Measurements from ENCODE around the gene CUX1.
"Not testable (repeated sequence)": the region's sequence is repeated elsewhere in the genome, so short reads cannot be mapped to it uniquely, and the experiment has no call there.

Gene CUX1

GRCh38 chr7:101819183-101819582, 1.8 kb downstream of the CUX1 start:
- peaks cover 32% of the 10 kb centered on the region for H3K4me1 ChIP-seq (ENCODE audit: control insufficient read depth, insufficient read depth, low read length)
- peak overlapping the region; percentile 82 for H3K4me3 ChIP-seq (ENCODE audit: low read length)
- no peaks in the 10 kb centered on the region for H3K27me3 ChIP-seq (replicated peaks; ENCODE audit: control insufficient read depth, insufficient read depth, low read length)
- H3K36me3 ChIP-seq (ENCODE audit: control insufficient read depth, insufficient read depth, low read length, severe bottlenecking) = no peaks in the 10 kb centered on the region
- DNase-seq (ENCODE audit: low read depth) = no peak
- no peak overlapping the region for H3K9ac ChIP-seq (ENCODE audit: low read length)
- H3K9me3 ChIP-seq (ENCODE audit: control insufficient read depth, low read length) = no peaks in the 10 kb centered on the region

- H3K36me3 ChIP-seq (ENCODE audit: control insufficient read depth, insufficient read depth, low read length, severe bottlenecking) = no peaks in the 10 kb centered on the region
- H3K9ac ChIP-seq (ENCODE audit: low read length) = no peak overlapping the region
- H3K9me3 ChIP-seq (ENCODE audit: control insufficient read depth, low read length) = no peaks in the 10 kb centered on the region
- H3K4me1 ChIP-seq (ENCODE audit: control insufficient read depth, insufficient read depth, low read length) = peaks cover 27% of the 10 kb centered on the region
- no peaks in the 10 kb centered on the region for H3K27me3 ChIP-seq (replicated peaks; ENCODE audit: control insufficient read depth, insufficient read depth, low read length)
- H3K4me3 ChIP-seq (ENCODE audit: low read length) = no peak overlapping the region
- no peak for DNase-seq (ENCODE audit: low read depth)
These were observed 2.6 kb downstream of the CUX1 start for GRCh38 chr7:101819913-101820522.

GRCh38 chr7:101820703-101821102, 3.3 kb downstream of the CUX1 start:
- Histone ChIP-seq H3K4me1 (ENCODE audit: control insufficient read depth, insufficient read depth, low read length) (peaks cover 27% of the 10 kb centered on the region), H3K9ac (ENCODE audit: low read length) (no peak overlapping the region), H3K36me3 (ENCODE audit: control insufficient read depth, insufficient read depth, low read length, severe bottlenecking) (no peaks in the 10 kb centered on the region), H3K9me3 (ENCODE audit: control insufficient read depth, low read length) (no peaks in the 10 kb centered on the region), H3K4me3 (ENCODE audit: low read length) (no peak overlapping the region), H3K27me3 (replicated peaks; ENCODE audit: control insufficient read depth, insufficient read depth, low read length) (no peaks in the 10 kb centered on the region)
- DNase-seq (ENCODE audit: low read depth) = peak; percentile 62

GRCh38 chr7:101822632-101823031, 5.2 kb downstream of the CUX1 start:
- not testable (repeated sequence) for H3K9ac ChIP-seq (ENCODE audit: low read length); H3K36me3 ChIP-seq (ENCODE audit: control insufficient read depth, insufficient read depth, low read length, severe bottlenecking); H3K27me3 ChIP-seq (replicated peaks; ENCODE audit: control insufficient read depth, insufficient read depth, low read length); DNase-seq (ENCODE audit: low read depth); H3K9me3 ChIP-seq (ENCODE audit: control insufficient read depth, low read length); H3K4me3 ChIP-seq (ENCODE audit: low read length)
- peaks cover 27% of the 10 kb centered on the region for H3K4me1 ChIP-seq (ENCODE audit: control insufficient read depth, insufficient read depth, low read length)

- no peak for DNase-seq (ENCODE audit: low read depth)
- Histone ChIP-seq H3K4me1 (ENCODE audit: control insufficient read depth, insufficient read depth, low read length) (peaks cover 25% of the 10 kb centered on the region), H3K9ac (ENCODE audit: low read length) (no peak overlapping the region), H3K36me3 (ENCODE audit: control insufficient read depth, insufficient read depth, low read length, severe bottlenecking) (no peaks in the 10 kb centered on the region), H3K4me3 (ENCODE audit: low read length) (no peak overlapping the region), H3K9me3 (ENCODE audit: control insufficient read depth, low read length) (no peaks in the 10 kb centered on the region), H3K27me3 (replicated peaks; ENCODE audit: control insufficient read depth, insufficient read depth, low read length) (no peaks in the 10 kb centered on the region)
These were observed 5.7 kb downstream of the CUX1 start for GRCh38 chr7:101823096-101823495.

- H3K36me3 ChIP-seq (ENCODE audit: control insufficient read depth, insufficient read depth, low read length, severe bottlenecking) = no peaks in the 10 kb centered on the region
- no peaks in the 10 kb centered on the region for H3K9me3 ChIP-seq (ENCODE audit: control insufficient read depth, low read length)
- H3K9ac ChIP-seq (ENCODE audit: low read length) = no peak overlapping the region
- peaks cover 20% of the 10 kb centered on the region for H3K4me1 ChIP-seq (ENCODE audit: control insufficient read depth, insufficient read depth, low read length)
- no peaks in the 10 kb centered on the region for H3K27me3 ChIP-seq (replicated peaks; ENCODE audit: control insufficient read depth, insufficient read depth, low read length)
- no peak for DNase-seq (ENCODE audit: low read depth)
- H3K4me3 ChIP-seq (ENCODE audit: low read length) = no peak overlapping the region
These were observed 6.2 kb downstream of the CUX1 start for GRCh38 chr7:101823596-101823995.

GRCh38 chr7:101824440-101824839, 7.0 kb downstream of the CUX1 start:
- no peak for DNase-seq (ENCODE audit: low read depth)
- H3K36me3 ChIP-seq (ENCODE audit: control insufficient read depth, insufficient read depth, low read length, severe bottlenecking) = no peaks in the 10 kb centered on the region
- H3K9me3 ChIP-seq (ENCODE audit: control insufficient read depth, low read length) = no peaks in the 10 kb centered on the region
- H3K4me3 ChIP-seq (ENCODE audit: low read length) = no peak overlapping the region
- no peak overlapping the region for H3K9ac ChIP-seq (ENCODE audit: low read length)
- peaks cover 12% of the 10 kb centered on the region for H3K4me1 ChIP-seq (ENCODE audit: control insufficient read depth, insufficient read depth, low read length)
- no peaks in the 10 kb centered on the region for H3K27me3 ChIP-seq (replicated peaks; ENCODE audit: control insufficient read depth, insufficient read depth, low read length)

GRCh38 chr7:101826081-101826835, 8.8 kb downstream of the CUX1 start:
- no peaks in the 10 kb centered on the region for H3K27me3 ChIP-seq (replicated peaks; ENCODE audit: control insufficient read depth, insufficient read depth, low read length)
- no peak overlapping the region for H3K9ac ChIP-seq (ENCODE audit: low read length)
- peaks cover 10% of the 10 kb centered on the region for H3K4me1 ChIP-seq (ENCODE audit: control insufficient read depth, insufficient read depth, low read length)
- no peaks in the 10 kb centered on the region for H3K36me3 ChIP-seq (ENCODE audit: control insufficient read depth, insufficient read depth, low read length, severe bottlenecking)
- DNase-seq (ENCODE audit: low read depth) = no peak
- no peak overlapping the region for H3K4me3 ChIP-seq (ENCODE audit: low read length)
- no peaks in the 10 kb centered on the region for H3K9me3 ChIP-seq (ENCODE audit: control insufficient read depth, low read length)

- no peaks in the 10 kb centered on the region for H3K9me3 ChIP-seq (ENCODE audit: control insufficient read depth, low read length)
- H3K27me3 ChIP-seq (replicated peaks; ENCODE audit: control insufficient read depth, insufficient read depth, low read length) = no peaks in the 10 kb centered on the region
- DNase-seq (ENCODE audit: low read depth) = no peak
- H3K4me1 ChIP-seq (ENCODE audit: control insufficient read depth, insufficient read depth, low read length) = peaks cover 5% of the 10 kb centered on the region
- no peak overlapping the region for H3K4me3 ChIP-seq (ENCODE audit: low read length)
- no peak overlapping the region for H3K9ac ChIP-seq (ENCODE audit: low read length)
- H3K36me3 ChIP-seq (ENCODE audit: control insufficient read depth, insufficient read depth, low read length, severe bottlenecking) = no peaks in the 10 kb centered on the region
These were observed 11.0 kb downstream of the CUX1 start for GRCh38 chr7:101828301-101829020.

- Histone ChIP-seq H3K4me1 (ENCODE audit: control insufficient read depth, insufficient read depth, low read length) (no peaks in the 10 kb centered on the region), H3K27me3 (replicated peaks; ENCODE audit: control insufficient read depth, insufficient read depth, low read length) (no peaks in the 10 kb centered on the region), H3K9ac (ENCODE audit: low read length) (no peak overlapping the region), H3K36me3 (ENCODE audit: control insufficient read depth, insufficient read depth, low read length, severe bottlenecking) (no peaks in the 10 kb centered on the region), H3K4me3 (ENCODE audit: low read length) (no peak overlapping the region), H3K9me3 (ENCODE audit: control insufficient read depth, low read length) (no peaks in the 10 kb centered on the region)
- DNase-seq (ENCODE audit: low read depth) = no peak
These were observed 11.9 kb downstream of the CUX1 start for GRCh38 chr7:101829374-101829773.

GRCh38 chr7:101829821-101830220, 12.4 kb downstream of the CUX1 start:
- DNase-seq (ENCODE audit: low read depth) = no peak
- no peak overlapping the region for H3K4me3 ChIP-seq (ENCODE audit: low read length)

More at GRCh38 chr7:101829821-101830220, 12.4 kb downstream of the CUX1 start:
- no peaks in the 10 kb centered on the region for H3K9me3 ChIP-seq (ENCODE audit: control insufficient read depth, low read length)
- H3K36me3 ChIP-seq (ENCODE audit: control insufficient read depth, insufficient read depth, low read length, severe bottlenecking) = no peaks in the 10 kb centered on the region
- no peaks in the 10 kb centered on the region for H3K4me1 ChIP-seq (ENCODE audit: control insufficient read depth, insufficient read depth, low read length)
- H3K9ac ChIP-seq (ENCODE audit: low read length) = no peak overlapping the region
- H3K27me3 ChIP-seq (replicated peaks; ENCODE audit: control insufficient read depth, insufficient read depth, low read length) = no peaks in the 10 kb centered on the region
